Calu3 (cell line): ENCODE data around the gene TNFRSF11A. TPM values are rescaled to one million over a fixed set of nuclear protein-coding genes. Genes with fewer than 3 reads are reported as not detected.

ENCODE experiments used
- BruUV-seq: library from RNA; stranded (reverse); fragments of 400-500 nt; replicated peaks from 2 replicates; lab custom pipeline; 2021; lab: Mats Ljungman, UMichigan
- CTCF ChIA-PET: fragments of 300-600 bp; sonication (Branson Sonifier 250); formaldehyde crosslinking; loops from one replicate; lab custom pipeline; 2022; ENCODE audit warnings: antibody characterized with exemption; lab: Charles Lee
- DNase-seq: peaks from one replicate; pipeline ENCODE4 v3.0.0; 2022
- H3K27ac Mint-ChIP-seq: one replicate; pipeline ENCODE4 v1.8.0; 2022; ENCODE audit warnings: mixed read lengths; ENCODE audit not compliant: unreplicated experiment
- H3K27me3 Mint-ChIP-seq: one replicate; pipeline ENCODE4 v1.8.0; 2022; ENCODE audit warnings: mixed read lengths; ENCODE audit not compliant: unreplicated experiment
- H3K36me3 Mint-ChIP-seq: one replicate; pipeline ENCODE4 v1.8.0; 2022; ENCODE audit warnings: mild to moderate bottlenecking, moderate library complexity, mixed read lengths; ENCODE audit not compliant: insufficient read depth, unreplicated experiment
- H3K4me1 Mint-ChIP-seq: one replicate; pipeline ENCODE4 v1.8.0; 2022; ENCODE audit warnings: mild to moderate bottlenecking, low read depth, mixed read lengths; ENCODE audit not compliant: unreplicated experiment
- H3K4me3 Mint-ChIP-seq: one replicate; pipeline ENCODE4 v1.8.0; 2022; ENCODE audit warnings: mild to moderate bottlenecking, low read depth, moderate library complexity, mixed read lengths; ENCODE audit not compliant: unreplicated experiment
- H3K9me3 Mint-ChIP-seq: one replicate; pipeline ENCODE4 v1.8.0; 2022; ENCODE audit warnings: low read depth, mixed read lengths; ENCODE audit not compliant: unreplicated experiment
- intact Hi-C: fragments of 100-400 bp; cut with micrococcal nuclease; formaldehyde crosslinking; loops from one replicate; pipeline ENCODE4 v1.10.0; 2022; ENCODE audit not compliant: unreplicated experiment
- total RNA-seq: library from RNA; stranded (reverse); gene quantifications from 2 replicates; pipeline ENCODE4 v1.2.3, GENCODE V29; 2022
- TF ChIP-seq, protein P1 (sequence below): fragments of 200-600 bp; IDR thresholded peaks from one replicate; pipeline ENCODE4 v1.8.0; 2022; ENCODE audit warnings: antibody characterized with exemption; ENCODE audit not compliant: unreplicated experiment

Gene TNFRSF11A
- total RNA-seq, 1 experiment from 2014 or later = 94.6 TPM

DNA sequence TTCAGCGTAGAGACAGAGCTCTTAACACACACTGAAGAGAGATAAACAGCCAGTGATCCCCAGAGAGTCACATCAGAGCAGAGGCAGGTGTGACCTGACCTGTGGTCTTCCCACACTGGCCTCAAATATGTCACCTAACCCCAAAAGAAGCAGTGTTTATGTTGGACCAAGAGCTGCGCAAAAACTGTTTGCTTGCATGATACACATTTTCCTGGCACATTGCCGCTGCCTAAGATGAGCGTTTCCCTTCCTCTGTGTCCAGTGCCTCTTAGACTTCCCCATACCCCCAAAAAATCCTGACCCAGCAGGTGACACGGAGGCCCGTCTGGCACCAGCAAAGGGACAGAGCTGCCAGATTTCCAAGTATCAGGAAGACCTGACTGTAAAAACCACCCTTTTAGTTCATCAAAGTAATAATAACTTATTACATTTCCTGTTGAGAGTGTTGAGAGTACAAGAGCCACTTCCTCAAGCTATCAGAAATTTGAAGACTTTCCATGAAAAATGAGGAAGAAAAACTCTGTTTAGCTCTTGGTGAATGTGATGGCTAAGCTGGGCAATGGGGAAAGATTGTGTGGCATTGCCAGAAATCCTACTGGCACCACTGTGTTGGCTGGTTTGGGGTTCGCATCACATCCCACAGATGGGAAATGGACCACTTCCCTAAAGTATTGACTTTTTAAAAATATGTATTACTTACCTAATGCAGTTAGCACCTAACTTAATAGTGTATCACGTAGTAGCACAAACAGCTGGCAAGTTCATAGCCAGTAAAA, 6.7 kb downstream of the TNFRSF11A start:
- Mint-ChIP-seq H3K36me3 (peaks cover 68% of the 10 kb centered on the region), H3K27ac (peak overlapping the region; percentile 55), H3K4me1 (peaks cover 89% of the 10 kb centered on the region), H3K27me3 (no peaks in the 10 kb centered on the region), H3K4me3 (peak overlapping the region; percentile 90), H3K9me3 (no peaks in the 10 kb centered on the region)
- TF ChIP-seq, protein P1, sequence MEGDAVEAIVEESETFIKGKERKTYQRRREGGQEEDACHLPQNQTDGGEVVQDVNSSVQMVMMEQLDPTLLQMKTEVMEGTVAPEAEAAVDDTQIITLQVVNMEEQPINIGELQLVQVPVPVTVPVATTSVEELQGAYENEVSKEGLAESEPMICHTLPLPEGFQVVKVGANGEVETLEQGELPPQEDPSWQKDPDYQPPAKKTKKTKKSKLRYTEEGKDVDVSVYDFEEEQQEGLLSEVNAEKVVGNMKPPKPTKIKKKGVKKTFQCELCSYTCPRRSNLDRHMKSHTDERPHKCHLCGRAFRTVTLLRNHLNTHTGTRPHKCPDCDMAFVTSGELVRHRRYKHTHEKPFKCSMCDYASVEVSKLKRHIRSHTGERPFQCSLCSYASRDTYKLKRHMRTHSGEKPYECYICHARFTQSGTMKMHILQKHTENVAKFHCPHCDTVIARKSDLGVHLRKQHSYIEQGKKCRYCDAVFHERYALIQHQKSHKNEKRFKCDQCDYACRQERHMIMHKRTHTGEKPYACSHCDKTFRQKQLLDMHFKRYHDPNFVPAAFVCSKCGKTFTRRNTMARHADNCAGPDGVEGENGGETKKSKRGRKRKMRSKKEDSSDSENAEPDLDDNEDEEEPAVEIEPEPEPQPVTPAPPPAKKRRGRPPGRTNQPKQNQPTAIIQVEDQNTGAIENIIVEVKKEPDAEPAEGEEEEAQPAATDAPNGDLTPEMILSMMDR = no peak
- DNase-seq = no peak
- no TSS peak for BruUV-seq
- intact Hi-C loops = loop anchor here (5.0 kb wide), 1 partner anchor 196 kb away; no protein-coding TSS in a partner anchor
- CTCF ChIA-PET = interaction anchor here (1.2 to 2.2 kb wide), 2 partner anchors 11 to 89 kb away, joined by 3 to 5 read pairs; no protein-coding TSS in a partner anchor

DNA sequence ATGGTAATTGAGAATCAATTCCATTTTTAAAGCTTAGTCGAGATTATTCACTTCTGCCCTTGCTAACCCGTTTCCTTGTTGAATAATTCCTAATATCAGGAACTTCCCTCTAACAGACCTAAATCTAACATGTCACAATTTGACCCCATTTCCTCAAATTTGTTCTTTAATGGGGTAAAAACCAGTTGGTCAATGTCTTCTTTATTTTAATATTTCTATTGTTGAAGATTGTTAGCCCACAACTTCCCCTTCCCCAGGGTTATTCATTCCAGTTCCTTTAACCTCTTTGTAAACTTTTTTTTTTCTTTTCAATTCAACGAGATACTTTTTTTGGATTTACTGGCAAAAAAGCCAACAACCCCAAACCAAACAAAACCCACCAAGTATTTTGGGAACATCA, 7.3 kb downstream of the TNFRSF11A start:
- Mint-ChIP-seq H3K27me3 (no peaks in the 10 kb centered on the region), H3K27ac (peak overlapping the region; percentile 55), H3K4me3 (peak overlapping the region; percentile 12), H3K9me3 (no peaks in the 10 kb centered on the region), H3K4me1 (peaks cover 96% of the 10 kb centered on the region), H3K36me3 (peaks cover 64% of the 10 kb centered on the region)
- CTCF ChIA-PET = interaction anchor here (1.2 to 2.2 kb wide), 2 partner anchors 12 to 88 kb away, joined by 3 to 5 read pairs; no protein-coding TSS in a partner anchor
- intact Hi-C loops = loop anchor here (5.0 kb wide), 1 partner anchor 195 kb away; no protein-coding TSS in a partner anchor
- DNase-seq = no peak
- no TSS peak for BruUV-seq
- TF ChIP-seq, protein P1 = no peak

DNA sequence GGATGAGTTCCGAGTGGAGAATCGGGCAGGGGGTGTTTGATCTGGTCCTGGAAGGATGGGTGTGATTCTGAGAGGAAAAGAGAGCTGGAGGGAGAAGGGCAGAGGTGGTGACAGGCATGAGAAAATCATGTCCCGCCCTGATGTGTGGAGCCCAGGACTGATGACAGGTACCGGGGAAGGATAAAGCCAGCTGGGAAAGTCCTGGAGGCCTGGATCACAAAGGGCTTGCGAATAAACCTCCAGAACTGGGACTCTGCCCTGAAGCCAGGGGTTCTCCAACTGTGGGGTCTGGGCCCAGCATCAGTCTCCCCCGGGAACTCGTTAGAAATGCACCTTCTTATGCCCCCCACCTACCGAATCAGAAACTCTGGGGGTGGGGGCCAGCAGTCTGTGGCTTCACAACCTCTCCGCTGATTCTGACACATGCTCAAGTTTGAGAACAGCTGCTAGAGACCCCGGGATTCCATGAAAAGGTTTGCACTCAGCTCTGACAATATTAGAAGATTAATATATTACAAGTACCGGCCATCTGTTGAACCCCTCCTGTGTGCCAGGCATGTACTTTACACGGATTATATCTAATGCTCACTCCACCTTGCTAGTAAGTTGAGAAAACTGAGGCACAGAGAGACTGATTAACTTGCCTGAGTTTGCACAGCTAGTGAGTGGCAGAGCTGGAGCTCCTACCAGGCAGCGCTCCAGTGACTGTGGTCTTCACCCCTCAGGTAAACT, 8.0 kb downstream of the TNFRSF11A start:
- no peak for DNase-seq
- CTCF ChIA-PET = interaction anchor here (1.2 to 2.2 kb wide), 2 partner anchors 13 to 67 kb away, joined by 3 to 5 read pairs; no protein-coding TSS in a partner anchor
- TF ChIP-seq, protein P1 = no peak
- peak overlapping the region; percentile 57 for H3K4me3 Mint-ChIP-seq
- intact Hi-C loops = loop anchor here (5.0 kb wide), 1 partner anchor 194 kb away; no protein-coding TSS in a partner anchor
- H3K4me1 Mint-ChIP-seq = peaks cover 96% of the 10 kb centered on the region
- no peaks in the 10 kb centered on the region for H3K9me3 Mint-ChIP-seq
- H3K36me3 Mint-ChIP-seq = peaks cover 62% of the 10 kb centered on the region
- no peaks in the 10 kb centered on the region for H3K27me3 Mint-ChIP-seq
- H3K27ac Mint-ChIP-seq = peak overlapping the region; percentile 55
- no TSS peak for BruUV-seq

DNA sequence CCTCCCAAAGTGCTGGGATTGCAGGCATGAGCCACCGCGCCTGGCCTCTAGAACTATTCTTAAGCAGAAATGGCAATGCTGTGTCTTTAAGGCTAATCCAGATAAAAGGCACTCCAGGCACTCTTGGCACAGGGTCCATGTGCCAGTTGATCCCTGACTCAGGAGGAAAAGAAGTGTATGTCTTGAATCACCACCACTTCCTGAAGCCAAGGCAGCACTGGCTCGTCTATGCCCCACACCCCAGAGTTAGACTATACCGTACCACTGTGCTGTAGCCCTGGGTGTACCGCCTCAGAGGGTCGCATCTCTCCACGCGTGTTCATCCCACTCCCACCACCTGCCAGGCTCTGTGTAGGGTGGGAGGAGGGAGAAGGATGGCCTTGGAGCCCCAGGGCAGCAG, 9.0 kb downstream of the TNFRSF11A start:
- H3K36me3 Mint-ChIP-seq = peaks cover 60% of the 10 kb centered on the region
- no peaks in the 10 kb centered on the region for H3K9me3 Mint-ChIP-seq
- peak; percentile 68 for DNase-seq
- H3K27ac Mint-ChIP-seq = peak overlapping the region; percentile 81
- H3K27me3 Mint-ChIP-seq = no peaks in the 10 kb centered on the region
- CTCF ChIA-PET = interaction anchor here (0.7 to 2.2 kb wide), 4 partner anchors 14 to 190 kb away, joined by 3 to 5 read pairs (median 3); no protein-coding TSS in a partner anchor
- peak overlapping the region; percentile 57 for H3K4me3 Mint-ChIP-seq
- intact Hi-C loops = loop anchor here (5.0 kb wide), 1 partner anchor 193 kb away; no protein-coding TSS in a partner anchor
- TF ChIP-seq, protein P1 = no peak
- no TSS peak for BruUV-seq
- peaks cover 96% of the 10 kb centered on the region for H3K4me1 Mint-ChIP-seq
